ENCODE measurements around the gene PPP1R3C.

GRCh38 chr10:91665842-91666241 is 33.0 kb upstream of the PPP1R3C start:
- TF ChIP-seq YY1 (IDR thresholded peaks at IDR 0.05) (no peak), TAF1 (conservative IDR thresholded peaks at IDR 0.05) (no peak), CTCF (IDR thresholded peaks at IDR 0.05; ENCODE audit: low read depth, low read length, missing input control) (no peak), SP1 (IDR thresholded peaks at IDR 0.05) (no peak), ZBTB33 (IDR thresholded peaks at IDR 0.05) (no peak), GABPA (IDR thresholded peaks at IDR 0.05 in 1 of 2, conservative IDR thresholded peaks at IDR 0.05 in 1 of 2) (no peak), RAD21 (IDR thresholded peaks at IDR 0.05) (no peak), JUND (IDR thresholded peaks at IDR 0.05) (no peak), EGR1 (IDR thresholded peaks at IDR 0.05; ENCODE audit: low read depth in 2 of 2) (no peak)
- TF ChIP-seq, protein P1, sequence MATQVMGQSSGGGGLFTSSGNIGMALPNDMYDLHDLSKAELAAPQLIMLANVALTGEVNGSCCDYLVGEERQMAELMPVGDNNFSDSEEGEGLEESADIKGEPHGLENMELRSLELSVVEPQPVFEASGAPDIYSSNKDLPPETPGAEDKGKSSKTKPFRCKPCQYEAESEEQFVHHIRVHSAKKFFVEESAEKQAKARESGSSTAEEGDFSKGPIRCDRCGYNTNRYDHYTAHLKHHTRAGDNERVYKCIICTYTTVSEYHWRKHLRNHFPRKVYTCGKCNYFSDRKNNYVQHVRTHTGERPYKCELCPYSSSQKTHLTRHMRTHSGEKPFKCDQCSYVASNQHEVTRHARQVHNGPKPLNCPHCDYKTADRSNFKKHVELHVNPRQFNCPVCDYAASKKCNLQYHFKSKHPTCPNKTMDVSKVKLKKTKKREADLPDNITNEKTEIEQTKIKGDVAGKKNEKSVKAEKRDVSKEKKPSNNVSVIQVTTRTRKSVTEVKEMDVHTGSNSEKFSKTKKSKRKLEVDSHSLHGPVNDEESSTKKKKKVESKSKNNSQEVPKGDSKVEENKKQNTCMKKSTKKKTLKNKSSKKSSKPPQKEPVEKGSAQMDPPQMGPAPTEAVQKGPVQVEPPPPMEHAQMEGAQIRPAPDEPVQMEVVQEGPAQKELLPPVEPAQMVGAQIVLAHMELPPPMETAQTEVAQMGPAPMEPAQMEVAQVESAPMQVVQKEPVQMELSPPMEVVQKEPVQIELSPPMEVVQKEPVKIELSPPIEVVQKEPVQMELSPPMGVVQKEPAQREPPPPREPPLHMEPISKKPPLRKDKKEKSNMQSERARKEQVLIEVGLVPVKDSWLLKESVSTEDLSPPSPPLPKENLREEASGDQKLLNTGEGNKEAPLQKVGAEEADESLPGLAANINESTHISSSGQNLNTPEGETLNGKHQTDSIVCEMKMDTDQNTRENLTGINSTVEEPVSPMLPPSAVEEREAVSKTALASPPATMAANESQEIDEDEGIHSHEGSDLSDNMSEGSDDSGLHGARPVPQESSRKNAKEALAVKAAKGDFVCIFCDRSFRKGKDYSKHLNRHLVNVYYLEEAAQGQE (IDR thresholded peaks at IDR 0.05): no peak
- TF ChIP-seq, protein P2, sequence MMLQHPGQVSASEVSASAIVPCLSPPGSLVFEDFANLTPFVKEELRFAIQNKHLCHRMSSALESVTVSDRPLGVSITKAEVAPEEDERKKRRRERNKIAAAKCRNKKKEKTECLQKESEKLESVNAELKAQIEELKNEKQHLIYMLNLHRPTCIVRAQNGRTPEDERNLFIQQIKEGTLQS (IDR thresholded peaks at IDR 0.05): no peak
- TF ChIP-seq, protein P3, sequence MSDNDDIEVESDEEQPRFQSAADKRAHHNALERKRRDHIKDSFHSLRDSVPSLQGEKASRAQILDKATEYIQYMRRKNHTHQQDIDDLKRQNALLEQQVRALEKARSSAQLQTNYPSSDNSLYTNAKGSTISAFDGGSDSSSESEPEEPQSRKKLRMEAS (IDR thresholded peaks at IDR 0.05): no peak
